ENCODE measurements around the gene CDCP2.

DNA sequence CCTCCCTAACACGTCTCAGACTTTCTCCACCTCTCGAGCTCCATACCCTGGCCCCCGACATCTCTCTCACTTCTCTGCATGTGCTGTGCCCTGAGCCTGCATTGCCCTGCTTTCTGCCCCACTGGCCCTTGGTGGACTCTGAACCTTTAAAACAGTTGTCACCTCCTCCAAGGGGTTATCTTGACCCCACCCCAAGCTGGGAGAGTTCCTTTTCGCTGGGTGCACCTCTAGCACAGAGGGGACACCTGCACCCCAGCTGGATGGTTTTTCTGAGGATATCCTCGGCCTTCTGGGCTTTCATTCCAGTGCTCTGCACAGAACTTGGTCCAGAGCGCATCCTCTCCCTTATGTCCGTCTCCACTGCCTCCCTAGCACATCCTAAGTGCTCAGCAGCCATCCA is 4.2 kb upstream of the CDCP2 start:
- TF ChIP-seq CTCF (IDR thresholded peaks at IDR 0.05) (no peak), POLR2A (IDR thresholded peaks at IDR 0.05) (no peak), POLR2AphosphoS5 (IDR thresholded peaks at IDR 0.05; ENCODE audit: insufficient read depth in 1 of 2, low read depth in 1 of 2) (no peak)
